Measurements from ENCODE around the gene FBXO33.

FBXO33 gene

DNA sequence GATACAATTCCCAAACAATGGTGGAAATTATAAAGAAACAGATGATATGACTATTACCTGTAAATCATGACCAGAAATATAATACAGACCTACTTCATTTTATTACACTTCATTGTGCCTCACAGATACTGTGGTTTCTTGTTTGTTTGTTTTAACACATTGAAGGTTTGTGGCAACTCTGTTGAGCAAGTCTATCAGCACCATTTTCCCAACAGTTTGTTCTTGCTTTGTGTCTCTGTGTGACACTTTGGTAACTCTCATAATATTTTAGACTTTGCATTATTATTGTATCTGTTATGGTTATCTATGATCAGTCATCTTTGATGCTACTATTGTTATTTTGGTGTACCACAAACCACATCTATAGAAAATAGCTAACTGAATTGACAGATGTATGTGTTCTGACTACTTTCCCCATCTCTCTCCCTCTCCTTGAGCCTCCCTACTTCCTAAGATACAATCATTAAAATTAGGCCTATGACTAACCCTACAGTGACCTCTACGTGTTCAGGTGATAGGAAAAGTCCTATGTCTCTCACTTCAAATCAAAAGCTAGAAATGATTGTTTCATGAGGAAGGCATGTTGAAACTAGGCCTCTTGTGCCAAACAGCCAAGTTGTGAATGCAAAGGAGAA, 49.1 kb downstream of the FBXO33 start:
- Histone ChIP-seq H3K4me1 (ENCODE audit: low read length) (0 out of 2 replicates have a peak, but pooled peaks cover 11% of the 10 kb centered on the region), H3K36me3 (replicated peaks; ENCODE audit: insufficient read depth, low read length) (no peaks in the 10 kb centered on the region), H3K9me3 (replicated peaks; ENCODE audit: insufficient read depth, low read length) (no peaks in the 10 kb centered on the region), H3K27ac (ENCODE audit: low read length) (no peak overlapping the region), H3K9me2 (replicated peaks; ENCODE audit: insufficient read depth, low read length) (no peaks in the 10 kb centered on the region), H3F3A (ENCODE audit: insufficient read depth, low read length) (peaks cover 5% of the 10 kb centered on the region; the same call in 1 of the 2 replicates), H3K4me3 (ENCODE audit: low read length) (no peak overlapping the region), H3K79me2 (ENCODE audit: low read length) (no peaks in the 10 kb centered on the region), H4K20me1 (ENCODE audit: insufficient read depth, low read length) (no peaks in the 10 kb centered on the region), H2AFZ (ENCODE audit: low read length) (no peak overlapping the region), H3K9ac (ENCODE audit: low read length) (no peak overlapping the region), H3K4me2 (ENCODE audit: low read depth, low read length) (no peak overlapping the region), H3K27me3 (replicated peaks; ENCODE audit: insufficient read depth, low read length) (no peaks in the 10 kb centered on the region)
- TF ChIP-seq CTCF (IDR thresholded peaks at IDR 0.05; ENCODE audit: low read length) (no peak), EZH2 (optimal IDR thresholded peaks at IDR 0.05; ENCODE audit: low read depth, low read length) (no peak), EZH2phosphoT487 (IDR thresholded peaks at IDR 0.05; ENCODE audit: low read length) (no peak)
- DNase-seq: no peak

DNA sequence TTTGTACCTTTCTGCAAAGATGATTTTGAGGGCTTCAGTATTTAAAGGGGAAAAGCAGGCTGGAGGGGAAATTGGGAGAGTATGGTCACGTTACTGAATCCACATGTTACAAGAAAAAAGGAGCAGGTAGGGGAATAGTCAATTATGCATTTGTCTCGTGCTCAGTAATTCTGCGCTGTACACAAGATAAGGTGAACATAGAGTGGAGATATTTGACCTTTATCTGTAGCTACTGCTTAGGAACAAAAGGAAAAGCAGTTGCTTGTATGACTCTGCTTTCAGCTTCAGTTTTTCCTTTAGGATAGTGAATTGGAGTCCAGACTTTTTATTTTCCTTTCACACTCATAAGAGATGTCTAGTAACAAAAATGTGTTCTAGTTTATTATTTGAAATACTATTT, 49.8 kb downstream of the FBXO33 start:
- Histone ChIP-seq H3K4me1 (ENCODE audit: low read length) (0 out of 2 replicates have a peak, but pooled peaks cover 11% of the 10 kb centered on the region), H2AFZ (ENCODE audit: low read length) (no peak overlapping the region), H3K9me2 (replicated peaks; ENCODE audit: insufficient read depth, low read length) (no peaks in the 10 kb centered on the region), H3K79me2 (ENCODE audit: low read length) (no peaks in the 10 kb centered on the region), H4K20me1 (ENCODE audit: insufficient read depth, low read length) (no peaks in the 10 kb centered on the region), H3K27ac (ENCODE audit: low read length) (no peak overlapping the region), H3K4me3 (ENCODE audit: low read length) (no peak overlapping the region), H3K36me3 (replicated peaks; ENCODE audit: insufficient read depth, low read length) (no peaks in the 10 kb centered on the region), H3K9ac (ENCODE audit: low read length) (no peak overlapping the region), H3K27me3 (replicated peaks; ENCODE audit: insufficient read depth, low read length) (no peaks in the 10 kb centered on the region), H3K4me2 (ENCODE audit: low read depth, low read length) (no peak overlapping the region), H3F3A (ENCODE audit: insufficient read depth, low read length) (peaks cover 5% of the 10 kb centered on the region; the same call in 1 of the 2 replicates), H3K9me3 (replicated peaks; ENCODE audit: insufficient read depth, low read length) (no peaks in the 10 kb centered on the region)
- DNase-seq: no peak
- no peak for TF ChIP-seq EZH2 (optimal IDR thresholded peaks at IDR 0.05; ENCODE audit: low read depth, low read length)
- TF ChIP-seq CTCF (IDR thresholded peaks at IDR 0.05; ENCODE audit: low read length): no peak
- TF ChIP-seq EZH2phosphoT487 (IDR thresholded peaks at IDR 0.05; ENCODE audit: low read length): no peak

- peak overlapping the region; percentile 65; the same call in 1 of the 2 replicates for H3K27ac ChIP-seq (ENCODE audit: low read length)
- H3K9me3 ChIP-seq (replicated peaks; ENCODE audit: insufficient read depth, low read length): no peaks in the 10 kb centered on the region
- H3K36me3 ChIP-seq (replicated peaks; ENCODE audit: insufficient read depth, low read length): no peaks in the 10 kb centered on the region
- H3K9ac ChIP-seq (ENCODE audit: low read length): peak overlapping the region; percentile 42; the same call in 1 of the 2 replicates
- H3K4me1 ChIP-seq (ENCODE audit: low read length): 0 out of 2 replicates have a peak, but pooled peaks cover 11% of the 10 kb centered on the region
- DNase-seq: peak; percentile 60
- no peaks in the 10 kb centered on the region for H4K20me1 ChIP-seq (ENCODE audit: insufficient read depth, low read length)
- peak overlapping the region; percentile 18; the same call in 1 of the 2 replicates for H3K4me3 ChIP-seq (ENCODE audit: low read length)
- H3K4me2 ChIP-seq (ENCODE audit: low read depth, low read length): peak overlapping the region; percentile 44
- no peaks in the 10 kb centered on the region for H3K79me2 ChIP-seq (ENCODE audit: low read length)
- H3F3A ChIP-seq (ENCODE audit: insufficient read depth, low read length): peaks cover 5% of the 10 kb centered on the region; the same call in 1 of the 2 replicates
- H3K27me3 ChIP-seq (replicated peaks; ENCODE audit: insufficient read depth, low read length): no peaks in the 10 kb centered on the region
- H3K9me2 ChIP-seq (replicated peaks; ENCODE audit: insufficient read depth, low read length): no peaks in the 10 kb centered on the region
- TF ChIP-seq CTCF (IDR thresholded peaks at IDR 0.05; ENCODE audit: low read length) (no peak), EZH2 (optimal IDR thresholded peaks at IDR 0.05; ENCODE audit: low read depth, low read length) (no peak), EZH2phosphoT487 (IDR thresholded peaks at IDR 0.05; ENCODE audit: low read length) (no peak)
- H2AFZ ChIP-seq (ENCODE audit: low read length): no peak overlapping the region; the same call in 1 of the 2 replicates
These were observed 50.9 kb downstream of the FBXO33 start for GRCh38 chr14:39381366-39381765.

All from MM.1S (cell line).